GM10847 (cell line): Measurements from ENCODE around the gene BSG.

ENCODE experiments used
- POLR2A ChIP-seq: IDR thresholded peaks from 2 replicates; pipeline ENCODE4 v1.6.1; 2011; ENCODE audit not compliant: insufficient read length; ENCODE audit errors: extremely low read depth

The BSG gene

DNA sequence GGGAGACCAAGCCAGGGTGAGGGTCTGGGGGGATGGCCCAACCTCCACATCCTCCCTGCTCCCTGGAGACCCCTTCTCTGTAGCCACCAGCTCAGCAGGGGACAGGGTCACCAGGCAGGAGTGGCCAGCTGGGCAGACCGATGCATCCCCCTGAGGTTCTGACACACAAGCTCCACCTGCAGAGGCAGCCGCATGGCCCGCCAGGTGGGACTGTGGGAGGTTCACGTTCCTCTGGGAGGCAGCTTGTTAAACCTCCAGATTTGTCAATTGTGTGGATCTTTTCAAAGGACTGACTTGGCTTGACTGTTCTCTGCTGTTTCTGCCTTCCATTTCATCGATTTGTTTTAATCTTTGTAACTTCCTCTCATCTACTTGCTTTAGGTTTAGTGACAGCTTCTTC is 52.9 kb downstream of the BSG start:
- TF ChIP-seq POLR2A, result no peak

DNA sequence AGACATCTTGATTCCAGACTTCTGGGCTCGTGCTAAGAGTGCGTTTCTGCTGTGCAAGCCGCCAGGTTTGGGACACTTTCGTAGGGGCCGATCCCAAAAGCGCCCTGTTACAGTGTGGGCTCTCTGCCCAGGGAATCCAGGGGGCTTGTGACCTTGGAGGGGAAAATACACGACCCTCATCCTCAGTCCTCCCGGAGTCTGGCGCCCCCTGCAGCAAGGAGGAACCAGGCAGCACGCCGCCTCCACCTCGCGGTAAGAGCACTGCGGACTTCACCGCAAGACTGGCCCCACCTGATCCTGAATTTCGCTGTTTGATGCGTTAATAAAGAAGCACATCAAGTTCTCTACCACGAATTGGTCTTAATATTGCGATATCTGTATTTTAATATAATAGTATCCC is 55.8 kb downstream of the BSG start:
- no peak for TF ChIP-seq POLR2A

DNA sequence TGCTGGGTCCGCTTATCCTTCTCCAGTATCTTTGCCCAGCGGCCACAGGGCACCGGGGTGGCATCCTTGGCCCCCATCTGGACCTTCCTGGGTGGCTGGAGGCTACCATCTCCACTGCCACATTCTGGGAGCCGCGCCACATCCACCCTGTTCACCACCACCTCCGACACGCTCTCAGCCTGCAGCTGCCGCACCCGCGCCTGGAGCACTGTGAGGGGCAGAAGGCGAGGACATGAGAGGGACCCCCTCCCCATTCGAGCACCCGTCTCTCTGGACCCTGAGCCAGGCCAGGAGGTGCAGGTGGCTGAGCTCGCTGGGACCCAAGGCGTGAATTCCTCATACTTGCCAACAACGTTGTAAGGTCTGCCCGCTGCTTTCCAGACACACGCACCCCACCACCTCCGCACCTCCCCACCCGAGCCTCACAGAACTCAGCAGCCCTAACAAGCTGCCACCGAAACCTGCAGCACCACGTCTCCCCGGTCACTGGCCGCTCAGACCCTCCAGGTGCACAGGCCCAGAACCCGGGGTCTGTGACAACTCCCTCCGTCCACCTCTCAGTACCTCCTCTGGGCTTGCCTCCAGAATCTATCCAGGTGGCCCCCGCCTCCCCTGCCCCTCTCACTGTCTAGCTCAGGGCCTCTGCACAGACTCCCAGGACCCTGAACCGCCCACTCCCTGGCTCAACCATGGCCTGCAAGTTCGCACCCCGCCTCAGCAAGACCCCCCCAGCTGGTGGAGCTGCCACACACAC is 57.7 kb downstream of the BSG start:
- TF ChIP-seq POLR2A, result no peak

DNA sequence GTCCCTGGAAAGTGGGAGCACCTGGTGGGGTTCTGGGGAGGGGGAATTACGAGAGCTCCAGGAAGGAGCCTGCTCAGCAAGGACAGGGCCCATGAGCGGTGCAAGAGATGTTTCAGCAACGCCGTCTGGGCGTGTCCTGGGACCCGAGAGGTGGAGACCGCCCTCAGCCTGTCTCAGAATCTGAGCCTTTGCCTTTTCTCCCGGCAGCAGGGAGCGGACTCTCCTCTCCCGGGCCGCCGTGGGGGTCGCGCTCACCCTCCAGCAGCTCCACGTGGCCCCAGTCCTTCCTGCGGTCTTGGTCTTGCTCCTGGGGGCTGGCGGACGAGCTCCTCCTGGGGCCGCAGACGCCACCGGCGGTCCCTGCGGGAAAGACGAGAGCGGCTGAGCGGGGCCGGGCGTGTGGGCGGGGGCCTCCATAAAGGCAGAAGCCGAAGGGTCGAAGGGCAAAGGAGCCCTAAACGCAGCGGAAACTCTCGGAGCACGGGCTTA is 60.2 kb downstream of the BSG start:
- no peak for TF ChIP-seq POLR2A
